Testis (tissue), 2 donors: Measurements from ENCODE around the gene BST2.

Experiments used
- CTCF ChIP-seq, 3 experiments: fragments of 450-650 bp in 2 of 3; fragments of 200-600 bp in 1 of 3; sonication (generic) in 1 of 3; IDR thresholded peaks; one replicate each; pipeline ENCODE4 v1.5.1; 2016 to 2019; ENCODE audit warnings: antibody characterized with exemption in 3 of 3, mild to moderate bottlenecking in 2 of 3, moderate library complexity in 1 of 3
- POLR2A ChIP-seq: fragments of 450-650 bp; IDR thresholded peaks from one replicate; pipeline ENCODE4 v1.6.1; 2017; ENCODE audit warnings: antibody characterized with exemption, mild to moderate bottlenecking, moderate library complexity

GRCh38 chr19:17435218-17435617 is 29.8 kb upstream of the BST2 start:
- TF ChIP-seq POLR2A: no peak
- no peak for TF ChIP-seq CTCF (IDR thresholded peaks at IDR 0.05)
